NT2/D1 (cell line): ENCODE data around the gene NABP2.
A peak's percentile ranks its signal among the peaks of the same experiment; 100 is the strongest.
"Not testable (repeated sequence)": the region's sequence is repeated elsewhere in the genome, so short reads cannot be mapped to it uniquely, and the experiment has no call there.

Experiments
- DNase-seq: peaks from one replicate; pipeline ENCODE4 v3.0.0-alpha.2; 2011; ENCODE audit warnings: low read depth, low spot score
- H3K27me3 ChIP-seq: 2 replicates; pipeline ENCODE4 v1.6.0; 2011; ENCODE audit warnings: mild to moderate bottlenecking; ENCODE audit not compliant: insufficient read length, insufficient read depth
- H3K36me3 ChIP-seq: 2 replicates; pipeline ENCODE4 v1.6.1; 2011; ENCODE audit warnings: mild to moderate bottlenecking, low read length, mixed read lengths; ENCODE audit not compliant: insufficient read depth, insufficient read length
- H3K4me1 ChIP-seq: 2 replicates; pipeline ENCODE4 v1.5.1; 2011; ENCODE audit not compliant: insufficient read depth, insufficient read length
- H3K4me3 ChIP-seq: 2 replicates; pipeline ENCODE4 v1.5.1; 2011; ENCODE audit warnings: low read depth; ENCODE audit not compliant: insufficient read length
- H3K9ac ChIP-seq: 2 replicates; pipeline ENCODE4 v1.6.0; 2011; ENCODE audit warnings: low read depth; ENCODE audit not compliant: insufficient read length
- H3K9me3 ChIP-seq: 2 replicates; pipeline ENCODE4 v1.5.1; 2011; ENCODE audit warnings: mild to moderate bottlenecking, low read length; ENCODE audit not compliant: insufficient read depth
- SUZ12 ChIP-seq: IDR thresholded peaks from 2 replicates; pipeline ENCODE4 v1.6.1; 2011; ENCODE audit not compliant: insufficient read length, insufficient read depth; ENCODE audit errors: extremely low read depth
- YY1 ChIP-seq: IDR thresholded peaks from 2 replicates; pipeline ENCODE4 v1.6.1; 2011; ENCODE audit not compliant: insufficient read length, insufficient read depth
- ZNF274 ChIP-seq: IDR thresholded peaks from 2 replicates; pipeline ENCODE4 v1.6.1; 2011; ENCODE audit warnings: mild to moderate bottlenecking, low read depth, low read length

NABP2 gene

DNA sequence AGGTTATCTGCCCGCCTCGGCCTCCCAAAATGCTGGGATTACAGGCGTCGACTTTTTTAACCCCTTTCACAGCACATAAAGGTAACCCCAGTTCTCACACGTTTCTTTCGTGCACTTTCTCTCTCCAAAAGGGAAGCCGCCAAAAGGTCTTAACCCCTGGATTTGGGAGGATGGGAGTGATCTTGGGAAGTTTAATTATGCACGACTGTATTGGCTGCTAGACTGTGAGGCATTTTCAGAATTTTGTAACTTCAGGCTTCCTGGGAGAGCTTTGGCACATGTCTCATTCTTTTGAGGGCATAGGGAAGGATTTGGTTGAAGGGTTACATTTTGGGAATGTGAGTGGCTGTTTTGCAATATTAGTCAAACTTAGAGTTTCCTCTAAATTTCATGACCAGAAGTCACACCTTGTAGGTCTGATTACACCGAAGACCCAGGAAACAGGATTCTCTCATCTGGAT, 33.4 kb upstream of the NABP2 start:
- DNase-seq = no peak
- peaks cover 14% of the 10 kb centered on the region for H3K36me3 ChIP-seq

DNA sequence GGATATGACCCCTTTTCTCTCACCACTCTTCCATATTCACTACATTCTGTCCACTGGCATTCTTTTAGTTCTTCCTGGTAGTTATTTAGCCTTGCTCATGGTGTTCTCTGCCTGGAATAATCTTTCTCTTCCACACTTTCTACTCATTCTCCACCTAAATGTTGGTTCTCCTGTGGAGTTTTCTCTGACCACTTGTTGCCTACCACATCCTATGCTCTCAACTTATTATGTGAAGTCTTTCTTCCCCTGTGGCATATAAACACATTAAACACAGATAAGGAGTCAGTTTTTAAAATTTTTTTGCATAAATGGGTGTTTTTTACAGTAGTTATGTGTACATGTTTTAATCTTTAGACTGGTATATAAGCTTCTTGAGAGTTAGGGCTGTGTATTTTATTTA, 31.6 kb upstream of the NABP2 start:
- DNase-seq = no peak
- H3K4me3 ChIP-seq = no peak overlapping the region
- TF ChIP-seq ZNF274 (no peak), SUZ12 (no peak), YY1 (no peak)
- no peak overlapping the region for H3K9ac ChIP-seq
- no peaks in the 10 kb centered on the region for H3K36me3 ChIP-seq
- no peaks in the 10 kb centered on the region for H3K27me3 ChIP-seq
- no peaks in the 10 kb centered on the region for H3K4me1 ChIP-seq
- H3K9me3 ChIP-seq = no peaks in the 10 kb centered on the region

More for the DNA sequence above, 33.4 kb upstream of the NABP2 start:
- no peaks in the 10 kb centered on the region for H3K9me3 ChIP-seq
- peak overlapping the region; percentile 94 for H3K9ac ChIP-seq
- peak overlapping the region; percentile 13 for H3K4me3 ChIP-seq
- no peak for TF ChIP-seq SUZ12
- TF ChIP-seq ZNF274 = no peak
- no peak for TF ChIP-seq YY1
- no peaks in the 10 kb centered on the region for H3K4me1 ChIP-seq
- H3K27me3 ChIP-seq = no peaks in the 10 kb centered on the region

DNA sequence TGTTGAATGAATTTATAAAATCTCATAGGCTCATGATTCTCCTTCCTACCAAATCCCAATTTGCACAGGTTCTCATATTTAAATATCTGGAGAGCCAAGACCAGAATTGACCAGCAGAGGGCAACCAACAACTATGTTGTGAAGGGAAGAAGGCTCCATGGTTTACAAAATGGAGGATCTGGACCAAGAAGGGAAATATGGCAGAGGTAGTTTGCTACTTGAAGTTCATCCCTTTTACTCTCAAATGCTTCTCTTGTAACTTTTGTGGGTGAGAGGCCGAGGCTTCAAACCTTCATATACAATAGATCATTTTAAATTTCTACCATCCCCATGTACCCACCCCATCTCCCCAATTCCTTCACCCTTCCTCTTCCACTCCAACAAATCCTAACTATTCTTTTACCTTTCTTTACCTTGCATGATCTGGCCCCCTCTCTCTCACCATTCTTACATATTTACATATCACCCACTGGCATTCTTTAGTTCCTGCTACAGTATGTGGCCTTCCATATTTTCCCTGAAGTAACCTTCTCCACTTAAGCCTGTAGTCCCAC, 31.0 kb upstream of the NABP2 start:
- TF ChIP-seq YY1 = peak; percentile 57
- no peak for TF ChIP-seq SUZ12
- no peak for TF ChIP-seq ZNF274
- H3K4me1 ChIP-seq = no peaks in the 10 kb centered on the region
- H3K4me3 ChIP-seq = no peak overlapping the region
- peak; percentile 87 for DNase-seq
- no peaks in the 10 kb centered on the region for H3K27me3 ChIP-seq
- no peak overlapping the region for H3K9ac ChIP-seq
- H3K9me3 ChIP-seq = no peaks in the 10 kb centered on the region
- no peaks in the 10 kb centered on the region for H3K36me3 ChIP-seq

DNA sequence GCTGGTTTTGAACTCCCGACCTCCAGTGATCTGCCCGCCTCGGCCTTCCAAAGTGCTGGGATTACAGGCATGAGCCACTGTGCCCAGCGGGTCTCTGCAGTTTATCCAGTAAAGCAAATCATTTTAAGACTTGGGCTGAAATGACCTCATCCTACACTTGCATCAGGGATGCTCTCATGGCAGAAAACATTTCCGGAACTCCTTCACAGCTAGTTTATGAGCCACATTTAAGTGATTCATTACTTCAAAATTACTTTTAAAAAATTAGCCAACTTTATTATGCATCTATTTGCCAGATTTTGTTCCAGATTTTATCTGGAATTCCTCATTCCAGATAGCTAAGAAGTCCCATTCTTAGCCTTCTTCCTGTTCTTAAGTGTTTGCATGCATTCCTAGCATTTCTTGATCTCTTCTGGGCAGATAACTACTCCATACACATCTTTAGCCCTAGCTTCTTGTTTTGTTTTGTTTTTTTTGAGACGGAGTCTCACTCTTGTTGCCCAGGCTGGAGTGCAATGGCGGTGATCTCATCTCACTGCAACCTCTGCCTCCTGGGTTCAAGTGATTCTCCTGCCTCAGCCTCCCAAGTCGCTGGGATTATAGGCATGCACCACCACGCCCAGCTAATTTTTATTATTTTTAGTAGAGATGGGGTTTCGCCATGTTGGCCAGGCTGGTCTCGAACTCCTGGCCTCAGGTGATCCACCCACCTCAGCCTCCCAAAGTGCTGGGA, 27.2 kb upstream of the NABP2 start:
- H3K4me3 ChIP-seq, H3K9ac ChIP-seq, DNase-seq, H3K4me1 ChIP-seq, H3K27me3 ChIP-seq, H3K36me3 ChIP-seq, H3K9me3 ChIP-seq: not testable (repeated sequence)

DNA sequence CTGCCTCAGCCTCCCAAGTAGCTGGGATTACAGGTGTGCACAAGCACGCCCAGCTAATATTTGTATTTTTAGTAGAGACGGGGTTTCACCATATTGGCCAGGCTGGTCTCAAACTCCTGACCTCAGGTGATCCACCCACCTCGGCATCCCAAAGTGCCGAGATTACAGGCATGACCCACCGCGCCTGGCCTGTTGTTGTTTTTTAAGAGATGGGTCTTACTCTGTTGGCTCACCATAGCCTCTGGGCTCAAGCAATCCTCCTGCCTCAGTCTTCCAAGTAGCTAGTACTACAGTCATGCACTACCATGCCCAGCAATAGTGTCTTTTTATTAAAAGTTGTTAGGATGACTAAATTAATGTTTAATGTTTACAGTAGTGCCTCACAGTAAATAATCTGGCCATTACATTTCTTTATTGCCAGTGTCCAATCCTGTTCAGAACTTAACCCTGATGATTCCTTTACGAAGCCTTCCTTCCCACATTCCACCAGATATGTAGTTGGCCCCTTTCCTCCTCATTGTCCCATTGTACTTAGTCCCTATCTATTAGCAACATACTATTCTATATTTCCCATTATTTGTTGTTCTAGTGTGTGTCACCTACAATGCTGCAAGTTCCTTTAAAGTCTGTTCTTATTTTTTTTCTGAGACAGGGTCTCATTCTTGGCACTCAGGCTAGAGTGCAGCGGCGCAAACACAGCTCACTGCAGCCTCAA, 26.1 kb upstream of the NABP2 start:
- Histone ChIP-seq H3K27me3 (no peaks in the 10 kb centered on the region), H3K9me3 (no peaks in the 10 kb centered on the region), H3K4me1 (peaks cover 4% of the 10 kb centered on the region), H3K4me3 (no peak overlapping the region), H3K36me3 (no peaks in the 10 kb centered on the region), H3K9ac (no peak overlapping the region)
- DNase-seq = no peak
- TF ChIP-seq YY1 = no peak
- TF ChIP-seq SUZ12 = no peak
- no peak for TF ChIP-seq ZNF274

DNA sequence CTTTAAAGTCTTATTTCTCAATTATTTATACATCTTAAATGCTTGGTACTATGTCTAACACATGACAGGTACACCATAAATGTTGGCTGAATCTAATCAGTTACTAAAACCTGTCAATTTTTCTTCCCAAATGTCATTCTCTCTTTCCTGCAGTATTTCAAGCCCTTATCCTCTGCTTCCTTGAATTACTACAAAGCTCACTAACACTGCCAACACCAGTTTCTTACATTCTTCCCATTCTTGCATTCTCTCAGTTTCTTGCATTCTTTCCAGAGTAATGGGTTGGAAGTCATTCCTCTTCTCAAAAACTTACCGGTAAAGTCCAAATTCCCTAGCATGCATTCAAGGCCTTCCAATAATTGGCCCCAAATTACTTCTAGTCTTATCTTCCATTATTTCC, 25.3 kb upstream of the NABP2 start:
- Histone ChIP-seq H3K9ac (no peak overlapping the region), H3K9me3 (no peaks in the 10 kb centered on the region), H3K4me1 (peaks cover 4% of the 10 kb centered on the region), H3K4me3 (no peak overlapping the region), H3K36me3 (no peaks in the 10 kb centered on the region), H3K27me3 (no peaks in the 10 kb centered on the region)
- no peak for DNase-seq
- TF ChIP-seq ZNF274 (no peak), SUZ12 (no peak), YY1 (no peak)

DNA sequence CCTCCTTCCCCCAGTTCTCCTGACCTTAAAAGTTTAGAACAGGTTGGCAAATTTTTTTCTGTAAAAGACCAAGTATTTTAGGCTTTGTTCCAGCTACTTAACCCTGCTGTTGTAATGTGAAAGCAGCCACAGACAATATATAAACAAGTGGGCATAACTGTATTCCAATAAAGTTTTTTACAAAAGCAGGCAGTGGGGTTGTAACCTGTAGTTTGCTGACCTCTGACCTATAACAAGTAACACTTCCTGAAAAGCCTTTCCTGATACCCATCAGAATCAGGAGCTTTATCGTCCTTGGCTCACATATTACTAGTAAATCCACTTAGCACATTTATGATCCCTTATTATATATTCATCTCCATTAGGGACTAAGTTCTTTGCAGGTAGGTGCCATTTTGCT, 21.8 kb upstream of the NABP2 start:
- no peak for DNase-seq
- Histone ChIP-seq H3K9ac (no peak overlapping the region), H3K4me1 (peaks cover 4% of the 10 kb centered on the region), H3K36me3 (peaks cover 34% of the 10 kb centered on the region), H3K4me3 (no peak overlapping the region), H3K27me3 (no peaks in the 10 kb centered on the region), H3K9me3 (no peaks in the 10 kb centered on the region)
- no peak for TF ChIP-seq ZNF274
- no peak for TF ChIP-seq YY1
- TF ChIP-seq SUZ12 = no peak
